H9 (cell line): ENCODE measurements around the gene TMEM164. TPM values are rescaled to one million over a fixed set of nuclear protein-coding genes. Genes with fewer than 3 reads are reported as not detected.

ENCODE experiments used
- DNase-seq: peaks from one replicate; pipeline ENCODE4 v3.0.0-alpha.2; 2017
- H2AFZ ChIP-seq: one replicate; pipeline ENCODE4 v1.6.1; 2013; ENCODE audit warnings: mild to moderate bottlenecking, low read length, control low read depth, moderate library complexity
- H2AK5ac ChIP-seq: 2 replicates; pipeline ENCODE4 v1.6.1; 2013; ENCODE audit warnings: low read length, control low read depth, mixed read lengths; ENCODE audit not compliant: insufficient read length
- H2BK120ac ChIP-seq: one replicate; pipeline ENCODE4 v1.6.1; 2013; ENCODE audit warnings: low read depth, mild to moderate bottlenecking, low read length, control low read depth, inconsistent platforms; ENCODE audit not compliant: poor library complexity, severe bottlenecking
- H2BK12ac ChIP-seq: 2 replicates; pipeline ENCODE4 v1.6.1; 2013; ENCODE audit warnings: low read length, control low read depth, mixed read lengths, low read depth; ENCODE audit not compliant: insufficient read length
- H2BK15ac ChIP-seq: 2 replicates; pipeline ENCODE4 v1.6.1; 2013; ENCODE audit warnings: low read depth, low read length, control low read depth
- H2BK20ac ChIP-seq: one replicate; pipeline ENCODE4 v1.6.1; 2013; ENCODE audit warnings: low read depth, mild to moderate bottlenecking, low read length, control low read depth, inconsistent platforms; ENCODE audit not compliant: poor library complexity, severe bottlenecking
- H2BK5ac ChIP-seq: 2 replicates; pipeline ENCODE4 v1.6.1; 2013; ENCODE audit warnings: low read length, control low read depth, mixed read lengths; ENCODE audit not compliant: insufficient read length
- H3K14ac ChIP-seq: 2 replicates; pipeline ENCODE4 v1.6.1; 2013; ENCODE audit warnings: low read length, control low read depth; ENCODE audit not compliant: insufficient read depth
- H3K18ac ChIP-seq: 2 replicates; pipeline ENCODE4 v1.6.1; 2013; ENCODE audit warnings: low read depth, mild to moderate bottlenecking, mixed read lengths, low read length, control low read depth; ENCODE audit not compliant: insufficient read length
- H3K23ac ChIP-seq: 2 replicates; pipeline ENCODE4 v1.6.1; 2013; ENCODE audit warnings: low read length, control low read depth, mixed read lengths, low read depth; ENCODE audit not compliant: insufficient read length
- H3K23me2 ChIP-seq: 2 replicates; pipeline ENCODE4 v1.6.1; 2013; ENCODE audit warnings: low read depth, mild to moderate bottlenecking, mixed read lengths, low read length, control low read depth; ENCODE audit not compliant: insufficient read length, poor library complexity, severe bottlenecking
- H3K27ac ChIP-seq: 2 replicates; pipeline ENCODE4 v1.5.1; 2013; ENCODE audit warnings: low read length, control low read depth, mixed read lengths, low read depth; ENCODE audit not compliant: insufficient read length
- H3K27me3 ChIP-seq: 2 replicates; pipeline ENCODE4 v1.6.1; 2013; ENCODE audit warnings: low read length, control low read depth, inconsistent platforms; ENCODE audit not compliant: insufficient read depth
- H3K4ac ChIP-seq: 2 replicates; pipeline ENCODE4 v1.6.1; 2013; ENCODE audit warnings: low read depth, mild to moderate bottlenecking, control low read depth, inconsistent platforms, low read length, moderate library complexity
- H3K4me1 ChIP-seq: 2 replicates; pipeline ENCODE4 v1.6.1; 2013; ENCODE audit warnings: low read length, control low read depth, inconsistent platforms; ENCODE audit not compliant: insufficient read depth
- H3K4me2 ChIP-seq: 2 replicates; pipeline ENCODE4 v1.6.1; 2013; ENCODE audit warnings: low read length, control low read depth, mixed read lengths; ENCODE audit not compliant: insufficient read length, insufficient read depth
- H3K56ac ChIP-seq: 2 replicates; pipeline ENCODE4 v1.6.1; 2013; ENCODE audit warnings: low read depth, mild to moderate bottlenecking, mixed read lengths, low read length, control low read depth; ENCODE audit not compliant: insufficient read length
- H3K79me1 ChIP-seq: 2 replicates; pipeline ENCODE4 v1.6.1; 2013; ENCODE audit warnings: low read depth, mild to moderate bottlenecking, moderate library complexity, low read length, control low read depth, inconsistent platforms; ENCODE audit not compliant: insufficient read depth, poor library complexity, severe bottlenecking
- H3K79me2 ChIP-seq: 2 replicates; pipeline ENCODE4 v1.6.1; 2013; ENCODE audit warnings: low read length, control low read depth, inconsistent platforms; ENCODE audit not compliant: insufficient read depth
- H3K9ac ChIP-seq: 2 replicates; pipeline ENCODE4 v1.6.1; 2013; ENCODE audit warnings: low read length, control low read depth, mixed read lengths; ENCODE audit not compliant: insufficient read length; ENCODE audit errors: extremely low read depth
- H3K9me3 ChIP-seq: one replicate; pipeline ENCODE4 v1.6.1; 2013; ENCODE audit warnings: low read depth, low read length, inconsistent platforms; ENCODE audit not compliant: control insufficient read depth
- H3T11ph ChIP-seq: one replicate; pipeline ENCODE4 v1.6.1; 2013; ENCODE audit warnings: mild to moderate bottlenecking, low read length, control low read depth, inconsistent platforms
- H4K20me1 ChIP-seq: one replicate; pipeline ENCODE4 v1.6.1; 2013; ENCODE audit not compliant: control insufficient read depth, insufficient read length, insufficient read depth
- H4K5ac ChIP-seq: 2 replicates; pipeline ENCODE4 v1.6.1; 2013; ENCODE audit warnings: low read depth, mild to moderate bottlenecking, mixed read lengths, low read length, control low read depth; ENCODE audit not compliant: insufficient read length
- H4K8ac ChIP-seq: replicated peaks from 2 replicates; pipeline ENCODE4 v1.6.1; 2013; ENCODE audit warnings: low read length, control low read depth, mixed read lengths, low read depth; ENCODE audit not compliant: insufficient read length
- H4K91ac ChIP-seq: 2 replicates; pipeline ENCODE4 v1.6.1; 2013; ENCODE audit warnings: low read depth, mild to moderate bottlenecking, moderate library complexity, mixed read lengths, low read length, control low read depth; ENCODE audit not compliant: insufficient read length
- H3K27ac Mint-ChIP-seq, 3 experiments: 2 replicates in 2 of 3; 3 replicates in 1 of 3; pipeline ENCODE4 v1.8.0; 2020 to 2021; ENCODE audit warnings: mixed read lengths in 3 of 3, mild to moderate bottlenecking in 1 of 3, moderate library complexity in 1 of 3
- H3K27me3 Mint-ChIP-seq: 2 replicates; pipeline ENCODE4 v1.8.0; 2021; ENCODE audit warnings: low read depth, mild to moderate bottlenecking, moderate library complexity, mixed read lengths
- H3K36me3 Mint-ChIP-seq, 3 experiments: 2 replicates in 2 of 3; 3 replicates in 1 of 3; pipeline ENCODE4 v1.8.0; 2020 to 2021; ENCODE audit warnings: low read depth in 3 of 3, mixed read lengths in 3 of 3; ENCODE audit not compliant: insufficient read depth in 1 of 3
- H3K4me1 Mint-ChIP-seq, 2 experiments: 2 replicates each; pipeline ENCODE4 v1.8.0; 2020; ENCODE audit warnings: mixed read lengths in 2 of 2
- H3K4me3 Mint-ChIP-seq, 2 experiments: 2 replicates in 1 of 2; 3 replicates in 1 of 2; pipeline ENCODE4 v1.8.0; 2020 to 2021; ENCODE audit warnings: mild to moderate bottlenecking in 2 of 2, mixed read lengths in 2 of 2, moderate library complexity in 1 of 2
- H3K9me3 Mint-ChIP-seq, 2 experiments: 2 replicates in 1 of 2; 3 replicates in 1 of 2; pipeline ENCODE4 v1.8.0; 2020; ENCODE audit warnings: mild to moderate bottlenecking in 2 of 2, mixed read lengths in 2 of 2, moderate library complexity in 1 of 2
- CTCF ChIP-seq: fragments of 200-600 bp; sonication (generic); conservative IDR thresholded peaks from 3 replicates; pipeline ENCODE4 v1.8.0; 2021; ENCODE audit warnings: antibody characterized with exemption, mild to moderate bottlenecking
- WGBS: extraction: QIAGEN DNeasy Blood & Tissue Kit; methylation state at CpG from one replicate; pipeline ENCODE4 v1.1.7; 2013; ENCODE audit warnings: missing lambda C conversion rate, low lambda C conversion rate, mixed read lengths; ENCODE audit not compliant: insufficient read length; ENCODE audit errors: extremely low coverage; 5-methylcytosine and 5-hydroxymethylcytosine counted together
- total RNA-seq: library from RNA; stranded (reverse); gene quantifications from 2 replicates; pipeline ENCODE4 v1.2.1, GENCODE V29; 2021

Gene TMEM164
- total RNA-seq, 1 experiment from 2014 or later: 30.4 TPM

DNA sequence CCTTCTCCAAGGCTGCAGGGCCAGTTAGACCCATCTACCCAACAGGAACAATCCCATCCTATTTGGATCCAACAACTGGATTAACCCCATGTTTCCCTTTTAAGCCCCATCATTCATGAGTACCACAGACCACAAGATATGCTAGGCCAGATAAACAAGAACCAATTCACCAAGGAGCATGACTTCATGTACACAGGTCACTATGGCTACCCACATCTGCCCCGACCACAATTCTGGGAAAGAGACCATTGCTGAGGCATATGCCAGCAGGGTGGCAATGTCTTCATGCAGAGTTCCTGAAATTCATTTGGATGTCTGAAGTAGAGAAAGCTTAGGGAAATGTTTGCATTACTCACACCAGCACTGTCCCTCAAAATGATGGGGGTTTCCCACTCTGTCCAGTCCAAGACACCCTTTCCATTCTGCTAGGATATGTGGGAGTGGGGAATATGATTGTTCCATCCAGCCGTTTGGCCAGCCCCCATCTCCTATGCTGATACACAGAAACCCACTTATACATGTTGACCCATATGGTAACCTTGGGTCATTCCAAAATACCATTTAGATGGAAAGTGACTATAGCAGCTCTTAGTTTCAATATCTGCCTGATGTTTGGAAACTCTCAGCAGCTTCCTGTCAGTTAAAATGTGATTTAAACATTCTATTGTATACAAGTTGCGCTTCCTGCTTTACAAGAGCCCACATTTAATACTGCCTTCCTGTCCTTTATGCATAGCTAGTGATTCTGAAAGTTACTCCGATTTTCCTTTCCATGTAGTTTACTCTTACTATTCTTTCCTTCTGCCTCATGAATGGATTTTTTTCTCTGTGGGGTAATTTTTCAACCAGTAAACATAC lies 186.0 kb downstream of the TMEM164 start:
- H3K27ac Mint-ChIP-seq: no peak overlapping the region
- H3K4ac ChIP-seq: no peak overlapping the region
- H3K79me2 ChIP-seq: no peaks in the 10 kb centered on the region
- no peak overlapping the region for H3K9ac ChIP-seq
- no peaks in the 10 kb centered on the region for H3K23me2 ChIP-seq
- no peak overlapping the region for H2BK12ac ChIP-seq
- H3K9me3 ChIP-seq: no peaks in the 10 kb centered on the region
- no peaks in the 10 kb centered on the region for H4K20me1 ChIP-seq
- no peak overlapping the region for H4K5ac ChIP-seq
- no peaks in the 10 kb centered on the region for H3K79me1 ChIP-seq
- no peak overlapping the region for H3K56ac ChIP-seq
- peaks cover 7% of the 10 kb centered on the region in 3 experiments; a peak in 6 of 7 replicates for H3K36me3 Mint-ChIP-seq
- no peak overlapping the region for H2BK120ac ChIP-seq
- no CpG with 5 or more reads among the region's 4 CpGs for WGBS
- no peak overlapping the region for H3K23ac ChIP-seq
- H3K4me3 Mint-ChIP-seq: no peak overlapping the region
- no peak overlapping the region for H3K4me2 ChIP-seq
- H4K91ac ChIP-seq: no peak overlapping the region
- no peak overlapping the region for H3T11ph ChIP-seq
- no peak overlapping the region for H2BK15ac ChIP-seq
- no peaks in the 10 kb centered on the region for H3K4me1 ChIP-seq
- H3K27me3 Mint-ChIP-seq: no peaks in the 10 kb centered on the region
- no peak for DNase-seq
- no peak overlapping the region for H3K27ac ChIP-seq
- H3K4me1 Mint-ChIP-seq: peaks cover 8 to 10% of the 10 kb centered on the region in 2 experiments
- H2AFZ ChIP-seq: no peak overlapping the region
- H2BK20ac ChIP-seq: no peak overlapping the region
- TF ChIP-seq CTCF: no peak
- no peak overlapping the region for H3K14ac ChIP-seq
- no peak overlapping the region for H2AK5ac ChIP-seq
- peaks cover 6 to 7% of the 10 kb centered on the region in 2 experiments; a peak in 4 of 5 replicates for H3K9me3 Mint-ChIP-seq
- H3K27me3 ChIP-seq: no peaks in the 10 kb centered on the region
- H4K8ac ChIP-seq: no peak overlapping the region
- H2BK5ac ChIP-seq: no peak overlapping the region
- no peak overlapping the region for H3K18ac ChIP-seq
